GM13977 (cell line): ENCODE measurements around the gene GIN1.
"Not testable (repeated sequence)": the region's sequence is repeated elsewhere in the genome, so short reads cannot be mapped to it uniquely, and the experiment has no call there.

ENCODE experiments used
- DNase-seq: peaks from one replicate; pipeline ENCODE4 v3.0.0; 2012; ENCODE audit warnings: low spot score
- CTCF ChIP-seq: IDR thresholded peaks from 2 replicates; pipeline ENCODE4 v1.5.1; 2012; ENCODE audit warnings: mild to moderate bottlenecking, control low read depth; ENCODE audit not compliant: insufficient read depth; ENCODE audit errors: extremely low read depth, missing control alignments
- in situ Hi-C: fragments of 300-500 bp; cut with MboI; formaldehyde crosslinking; loops from one replicate; pipeline ENCODE4 v1.12.0; 2022; ENCODE audit warnings: low sequenced_read_pairs, low pct_unique_long_range_greater_than_20kb, mixed read lengths, inconsistent platforms; ENCODE audit not compliant: unreplicated experiment

Gene GIN1

GRCh38 chr5:103059525-103059924 lies 60.4 kb downstream of the GIN1 start:
- no peak for DNase-seq
- in situ Hi-C loops: no loop called here
- no peak for TF ChIP-seq CTCF

GRCh38 chr5:103057208-103058130 lies 62.5 kb downstream of the GIN1 start:
- no peak for DNase-seq
- TF ChIP-seq CTCF: no peak
- in situ Hi-C loops: no loop called here

DNA sequence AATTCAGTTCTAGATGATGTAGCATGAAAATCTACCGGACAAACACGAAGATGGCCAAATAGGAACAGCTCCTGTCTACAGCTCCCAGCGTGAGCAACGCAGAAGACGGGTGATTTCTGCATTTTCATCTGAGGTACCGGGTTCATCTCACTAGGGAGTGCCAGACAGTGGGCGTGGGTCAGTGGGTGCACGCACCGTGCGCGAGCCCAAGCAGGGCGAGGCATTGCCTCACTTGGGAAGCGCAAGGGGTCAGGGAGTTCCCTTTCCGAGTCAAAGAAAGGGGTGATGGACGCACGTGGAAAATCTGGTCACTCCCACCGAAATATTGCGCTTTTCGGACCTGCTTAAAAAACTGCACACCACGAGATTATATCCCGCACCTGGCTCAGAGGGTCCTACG lies 73.2 kb downstream of the GIN1 start:
- in situ Hi-C loops, DNase-seq: not testable (repeated sequence)

GRCh38 chr5:103041071-103041676 lies 78.8 kb downstream of the GIN1 start:
- DNase-seq: peak; percentile 38
- TF ChIP-seq CTCF: peak; percentile 56
- in situ Hi-C loops: no loop called here

DNA sequence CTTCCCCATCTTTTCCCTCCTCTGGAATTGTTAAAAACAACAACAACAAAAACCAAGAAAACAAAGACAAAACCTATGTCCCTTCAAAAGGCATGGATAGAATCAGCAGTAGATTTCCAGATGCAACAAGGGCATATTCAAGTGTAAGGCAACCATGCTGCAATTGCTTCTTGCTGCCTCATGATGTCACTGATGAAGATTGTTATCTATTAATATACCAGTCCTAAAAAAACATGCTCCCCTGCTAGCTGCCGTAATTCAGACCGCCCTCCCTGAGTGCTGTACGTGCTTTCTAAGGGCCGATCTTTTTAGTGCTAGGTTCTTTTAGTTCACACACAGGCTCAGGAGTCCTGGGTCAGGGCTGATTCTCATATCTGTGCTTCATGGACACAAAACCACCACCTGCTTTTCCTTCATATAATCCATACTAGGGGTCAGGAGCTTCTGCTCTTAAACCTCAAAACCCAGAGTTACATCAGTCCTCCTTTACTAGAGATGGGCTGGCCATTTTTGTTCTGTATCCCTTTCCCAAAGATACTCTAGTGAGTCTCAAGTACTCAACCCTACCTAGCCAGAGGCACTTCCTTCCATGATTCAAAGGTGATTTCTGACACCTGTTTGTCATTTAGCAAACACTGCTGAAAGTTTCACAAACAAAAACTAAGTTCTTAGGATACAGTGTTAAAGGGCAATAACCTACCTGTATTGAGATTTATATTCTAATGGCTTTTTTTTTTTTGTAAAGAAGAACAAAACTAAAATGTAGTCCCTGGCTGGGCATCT lies 82.1 kb downstream of the GIN1 start:
- TF ChIP-seq CTCF: no peak
- in situ Hi-C loops: no loop called here
- no peak for DNase-seq

- no peak for DNase-seq
- no peak for TF ChIP-seq CTCF
- in situ Hi-C loops: no loop called here
Observed at GRCh38 chr5:103036601-103037000, 83.3 kb downstream of the GIN1 start.
